ENCODE data around the gene MAGEA6.
"Not testable (repeated sequence)": the region's sequence is repeated elsewhere in the genome, so short reads cannot be mapped to it uniquely, and the experiment has no call there.

The MAGEA6 gene

GRCh38 chrX:152769549-152770289, at the start of gene MAGEA6:
TSS of gene MAGEA6 (minus strand) at chrX:152769689. CDS start at chrX:152767650, 2,039 bp downstream.
- DNase-seq (ENCODE audit: low read depth in 2 of 2) = not testable (repeated sequence)

GRCh38 chrX:152819266-152819665, 49.8 kb upstream of the MAGEA6 start:
- no peak for DNase-seq (ENCODE audit: low read depth in 2 of 2)

GRCh38 chrX:152818356-152818755, 48.9 kb upstream of the MAGEA6 start:
- DNase-seq (ENCODE audit: low read depth in 2 of 2) = no peak

- no peak for DNase-seq (ENCODE audit: low read depth in 2 of 2)
These were observed 47.7 kb upstream of the MAGEA6 start for GRCh38 chrX:152817078-152817764.

DNA sequence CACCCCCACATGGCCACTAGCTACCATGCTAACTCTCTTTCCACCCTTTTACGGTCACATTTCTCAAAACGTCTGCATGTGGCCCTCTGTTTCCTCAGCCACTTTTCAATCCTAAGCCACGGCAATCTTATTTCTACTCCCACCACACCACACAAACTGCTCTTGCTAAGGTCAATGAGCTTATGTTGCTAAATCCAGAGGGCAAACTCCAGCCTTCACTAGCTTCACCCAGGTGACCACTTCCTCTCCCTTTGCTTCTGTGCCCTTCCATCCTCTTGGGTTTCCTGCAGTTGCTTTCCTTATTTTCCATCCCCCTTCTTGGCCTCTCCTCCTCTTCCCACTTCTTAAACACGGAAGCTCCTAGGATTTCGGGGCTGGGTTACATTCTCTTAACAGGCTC, 44.6 kb upstream of the MAGEA6 start:
- DNase-seq (ENCODE audit: low read depth in 2 of 2) = no peak

- DNase-seq (ENCODE audit: low read depth in 2 of 2) = no peak
These were observed 43.7 kb upstream of the MAGEA6 start for GRCh38 chrX:152813206-152813605.

- DNase-seq (ENCODE audit: low read depth in 2 of 2) = no peak
These were observed 40.9 kb upstream of the MAGEA6 start for GRCh38 chrX:152810403-152810802.

DNA sequence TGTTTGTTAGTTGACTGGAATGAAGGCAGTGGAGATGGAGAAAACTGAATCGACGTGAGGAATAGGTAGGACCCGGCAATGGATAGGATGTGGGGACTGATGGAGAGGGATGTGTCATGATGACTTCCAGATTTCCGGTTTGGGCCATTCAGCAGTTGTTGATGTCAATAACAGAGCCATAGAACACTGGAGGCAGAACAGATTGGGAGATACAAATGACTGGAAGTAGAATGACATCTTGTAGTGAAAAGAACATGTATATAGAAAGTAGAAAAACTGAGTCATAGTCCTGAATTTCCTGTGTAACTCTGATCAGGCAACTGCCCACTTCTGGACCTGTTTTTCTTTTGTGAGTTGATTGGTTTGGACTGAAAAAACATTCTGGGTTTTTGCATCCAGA, 36.5 kb upstream of the MAGEA6 start:
- DNase-seq (ENCODE audit: low read depth in 2 of 2) = no peak

DNA sequence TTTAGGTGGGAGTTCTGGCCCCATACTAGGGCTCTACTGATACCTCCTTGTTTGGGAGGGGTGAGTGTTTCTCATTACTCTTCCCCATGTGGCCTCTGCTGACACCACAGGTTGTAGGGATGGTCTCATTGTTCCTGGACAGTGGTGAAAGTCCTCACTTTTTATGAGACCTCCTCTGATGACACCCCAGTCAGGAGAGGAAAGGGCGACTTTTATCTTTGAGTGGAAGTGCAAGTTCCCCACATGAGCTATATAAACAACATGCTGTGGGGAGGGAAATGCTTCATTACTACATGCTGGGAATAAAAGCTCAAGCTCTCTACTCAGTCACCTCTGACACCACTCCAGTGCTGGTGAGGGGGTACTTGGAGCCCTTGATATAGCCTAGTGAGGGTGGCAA, 29.5 kb upstream of the MAGEA6 start:
- no peak for DNase-seq (ENCODE audit: low read depth in 2 of 2)

GRCh38 chrX:152787062-152787461, 17.6 kb upstream of the MAGEA6 start:
- DNase-seq (ENCODE audit: low read depth in 2 of 2) = not testable (repeated sequence)

DNA sequence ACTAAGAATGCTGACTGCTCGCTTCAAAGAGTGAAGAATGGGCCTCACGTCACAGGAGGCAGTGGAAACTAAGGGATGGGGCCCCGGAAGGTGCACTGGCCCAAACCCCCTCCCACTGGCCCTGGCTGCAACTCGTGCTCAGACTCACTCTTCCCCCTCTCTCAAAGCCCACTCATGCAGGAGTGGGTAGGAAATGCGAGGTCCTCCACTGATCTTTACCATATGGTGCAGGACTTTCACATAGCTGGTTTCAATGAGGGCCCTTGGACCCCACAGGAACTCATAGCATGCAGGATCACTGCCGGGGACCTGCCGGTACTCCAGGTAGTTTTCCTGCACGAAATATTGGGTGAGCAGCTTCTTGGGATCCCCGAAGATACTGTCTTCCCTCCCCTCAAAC, 2.9 kb downstream of the MAGEA6 start:
- not testable (repeated sequence) for DNase-seq (ENCODE audit: low read depth in 2 of 2)

DNA sequence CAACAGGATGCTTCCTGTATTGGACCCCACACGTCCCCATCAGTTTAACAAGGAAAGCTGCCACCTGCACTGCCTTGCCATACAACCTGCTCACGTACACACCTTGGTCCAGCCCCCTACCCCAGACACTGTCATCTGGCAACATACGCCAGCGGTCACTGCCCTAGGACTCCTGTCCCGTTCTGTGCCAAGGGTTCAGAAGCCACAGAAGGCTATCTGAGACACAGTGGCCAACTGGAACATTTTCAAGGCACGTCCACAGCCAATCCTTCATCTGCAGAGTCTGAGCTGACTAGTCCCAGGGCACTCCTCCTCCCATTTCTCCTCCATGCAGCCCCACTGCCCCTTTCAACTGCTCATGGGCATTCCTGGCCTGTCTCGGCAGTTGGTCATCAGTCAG, 7.9 kb downstream of the MAGEA6 start:
- DNase-seq (ENCODE audit: low read depth in 2 of 2) = not testable (repeated sequence)

DNA sequence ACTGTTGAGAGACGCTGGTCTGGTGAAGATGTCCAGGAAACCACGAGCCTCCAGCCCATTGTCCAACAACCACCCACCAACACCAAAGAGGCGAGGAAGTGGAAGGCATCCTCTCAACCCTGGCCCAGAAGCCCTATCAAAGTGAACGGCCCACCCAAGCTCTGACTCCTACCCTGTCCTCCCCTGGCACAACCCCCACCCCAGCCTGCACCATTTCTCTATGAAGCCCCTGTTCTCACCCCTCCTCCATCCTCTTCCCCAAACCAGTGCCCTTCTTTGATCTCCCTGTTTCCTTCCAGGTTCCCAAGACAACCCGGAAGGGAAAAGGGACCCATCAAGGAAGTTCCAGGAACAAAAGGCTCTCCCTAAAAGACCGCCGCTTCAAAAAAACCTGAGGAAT, 9.9 kb downstream of the MAGEA6 start:
- DNase-seq (ENCODE audit: low read depth in 2 of 2) = not testable (repeated sequence)

DNA sequence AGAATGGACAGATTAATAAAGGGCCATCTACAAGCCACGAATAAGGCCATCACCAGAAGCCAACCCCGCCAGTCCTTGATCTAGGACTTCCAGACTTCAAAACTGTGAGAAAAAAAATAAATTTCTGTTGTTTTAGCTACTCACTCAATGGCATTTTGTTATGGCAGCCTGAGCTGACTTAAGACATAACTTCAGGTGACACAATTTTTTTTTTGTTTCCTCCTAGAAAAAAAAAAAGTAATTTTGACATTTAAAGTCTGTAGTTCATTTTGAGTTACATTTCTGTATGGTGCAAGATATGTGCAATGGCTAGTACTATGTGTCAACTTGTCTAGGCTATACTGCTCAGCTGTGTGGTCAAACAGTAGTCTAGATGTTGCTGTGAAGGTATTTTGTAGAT, 10.6 kb downstream of the MAGEA6 start, which contains the start of gene CSAG3:
TSS of gene CSAG3 (plus strand) at position 301 of the 400 bp plus-strand sequence.
- DNase-seq (ENCODE audit: low read depth in 2 of 2) = not testable (repeated sequence)

GRCh38 chrX:152754871-152755270, 14.6 kb downstream of the MAGEA6 start:
- DNase-seq (ENCODE audit: low read depth in 2 of 2) = not testable (repeated sequence)

DNA sequence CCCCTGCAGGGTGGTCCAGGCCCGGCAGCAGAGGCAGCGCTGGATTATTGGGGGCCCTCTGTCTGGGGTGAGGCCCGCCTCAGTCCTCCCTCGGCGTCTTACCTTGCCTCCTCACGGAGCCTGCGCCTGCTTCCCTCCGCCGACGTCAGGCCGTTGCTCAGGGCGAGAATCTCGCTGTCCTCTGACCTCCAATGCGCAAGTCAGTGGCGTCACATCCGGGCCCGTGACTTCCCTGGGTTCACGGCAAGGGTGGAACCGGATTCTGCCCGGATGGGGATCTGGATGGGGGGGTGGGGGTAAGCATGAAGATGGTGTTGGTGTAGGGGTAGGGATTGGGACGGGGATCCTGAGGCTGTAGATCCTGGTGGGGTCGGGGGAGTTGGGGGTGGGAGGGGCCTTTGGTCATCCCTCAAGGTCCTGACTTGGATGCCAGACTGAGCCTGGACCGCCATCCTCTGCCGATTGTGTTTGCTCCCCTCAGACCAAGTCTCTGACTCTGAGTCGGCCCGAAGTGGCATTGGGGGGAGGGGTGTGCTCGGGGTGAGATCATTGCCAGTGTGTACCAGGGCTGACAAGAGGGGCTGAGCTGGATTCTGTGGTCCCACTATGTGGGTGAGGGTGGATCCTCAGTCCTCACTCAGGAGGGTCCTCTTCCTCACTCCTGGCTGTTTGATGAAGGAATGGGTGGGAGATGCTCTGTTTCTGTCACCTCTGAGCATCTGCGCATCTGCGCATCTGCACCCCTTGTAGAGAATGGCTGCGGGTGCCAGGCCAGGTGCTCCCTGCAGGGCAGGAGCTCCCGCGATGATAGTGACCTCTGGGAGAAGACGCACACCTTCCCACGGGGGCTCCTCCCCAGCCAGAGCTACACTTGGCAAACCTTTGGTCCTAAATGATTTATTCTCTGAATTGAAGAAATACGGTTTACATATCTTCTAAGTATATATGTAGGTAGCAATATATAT, 15.5 kb downstream of the MAGEA6 start, which contains the start of gene MAGEA2:
TSS of gene MAGEA2 (minus strand) at position 157 of the 965 bp plus-strand sequence. CDS start 2,479 bp downstream, outside the sequence.
- DNase-seq (ENCODE audit: low read depth in 2 of 2) = not testable (repeated sequence)

GRCh38 chrX:152738560-152738959, 30.9 kb downstream of the MAGEA6 start:
- no peak for DNase-seq (ENCODE audit: low read depth in 2 of 2)

DNA sequence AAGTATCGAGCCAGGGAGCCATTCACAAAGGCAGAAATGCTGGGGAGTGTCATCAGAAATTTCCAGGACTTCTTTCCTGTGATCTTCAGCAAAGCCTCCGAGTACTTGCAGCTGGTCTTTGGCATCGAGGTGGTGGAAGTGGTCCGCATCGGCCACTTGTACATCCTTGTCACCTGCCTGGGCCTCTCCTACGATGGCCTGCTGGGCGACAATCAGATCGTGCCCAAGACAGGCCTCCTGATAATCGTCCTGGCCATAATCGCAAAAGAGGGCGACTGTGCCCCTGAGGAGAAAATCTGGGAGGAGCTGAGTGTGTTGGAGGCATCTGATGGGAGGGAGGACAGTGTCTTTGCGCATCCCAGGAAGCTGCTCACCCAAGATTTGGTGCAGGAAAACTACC, 33.0 kb downstream of the MAGEA6 start:
- not testable (repeated sequence) for DNase-seq (ENCODE audit: low read depth in 2 of 2)

GRCh38 chrX:152735860-152736511, 33.5 kb downstream of the MAGEA6 start:
- no peak for DNase-seq (ENCODE audit: low read depth in 2 of 2)

DNA sequence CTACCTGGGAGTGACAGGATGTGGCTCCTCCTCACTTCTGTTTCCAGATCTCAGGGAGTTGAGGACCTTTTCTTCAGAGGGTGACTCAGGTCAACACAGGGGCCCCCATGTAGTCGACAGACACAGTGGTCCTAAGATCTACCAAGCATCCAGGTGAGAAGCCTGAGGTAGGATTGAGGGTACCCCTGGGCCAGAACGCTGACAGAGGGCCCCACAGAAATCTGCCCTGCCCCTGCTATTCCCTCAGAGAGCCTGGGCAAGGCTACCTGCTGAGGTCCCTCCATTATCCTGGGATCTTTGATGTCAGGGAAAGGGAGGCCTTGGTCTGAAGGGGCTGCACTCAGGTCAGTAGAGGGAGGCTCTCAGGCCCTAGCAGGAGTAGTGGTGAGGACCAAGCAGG, 34.4 kb downstream of the MAGEA6 start:
- DNase-seq (ENCODE audit: low read depth in 2 of 2) = no peak

GRCh38 chrX:152734143-152734858, 35.2 kb downstream of the MAGEA6 start:
- not testable (repeated sequence) for DNase-seq (ENCODE audit: low read depth in 2 of 2)
